Subcutaneous abdominal adipose tissue (tissue), 5 donors: ENCODE results near the gene DPPA4.

ENCODE experiments used
- H3K27ac ChIP-seq: one replicate; pipeline ENCODE4 v1.7.0; 2013; ENCODE audit warnings: low read depth, mild to moderate bottlenecking, inconsistent platforms, low read length, moderate library complexity
- H3K27me3 ChIP-seq, 5 donors: one replicate each; pipeline ENCODE4 v1.7.0; 2013; ENCODE audit warnings: low read length in 5 of 5, inconsistent platforms in 1 of 5; ENCODE audit not compliant: control insufficient read depth in 5 of 5, insufficient read depth in 4 of 5
- H3K36me3 ChIP-seq, 5 donors: one replicate each; pipeline ENCODE4 v1.7.0; 2013; ENCODE audit warnings: low read length in 5 of 5; ENCODE audit not compliant: control insufficient read depth in 5 of 5, insufficient read depth in 5 of 5
- H3K4me1 ChIP-seq, 5 donors: one replicate each; pipeline ENCODE4 v1.7.0; 2013; ENCODE audit warnings: low read length in 5 of 5, mild to moderate bottlenecking in 3 of 5, moderate library complexity in 1 of 5; ENCODE audit not compliant: control insufficient read depth in 5 of 5, insufficient read depth in 5 of 5
- H3K4me3 ChIP-seq, 5 donors: one replicate each; pipeline ENCODE4 v1.7.0; 2013; ENCODE audit warnings: low read length in 5 of 5, low read depth in 1 of 5
- H3K9ac ChIP-seq, 5 donors: one replicate each; pipeline ENCODE4 v1.7.0; 2013; ENCODE audit warnings: low read length in 5 of 5, mild to moderate bottlenecking in 4 of 5, moderate library complexity in 3 of 5
- H3K9me3 ChIP-seq, 5 donors: one replicate each; pipeline ENCODE4 v1.7.0; 2013; ENCODE audit warnings: low read length in 5 of 5; ENCODE audit not compliant: control insufficient read depth in 5 of 5
- donor health status: healthy.
- donor health status: healthy.
- donor health status: healthy.
- donor health status: healthy.
- donor health status: healthy.

DPPA4 gene

DNA sequence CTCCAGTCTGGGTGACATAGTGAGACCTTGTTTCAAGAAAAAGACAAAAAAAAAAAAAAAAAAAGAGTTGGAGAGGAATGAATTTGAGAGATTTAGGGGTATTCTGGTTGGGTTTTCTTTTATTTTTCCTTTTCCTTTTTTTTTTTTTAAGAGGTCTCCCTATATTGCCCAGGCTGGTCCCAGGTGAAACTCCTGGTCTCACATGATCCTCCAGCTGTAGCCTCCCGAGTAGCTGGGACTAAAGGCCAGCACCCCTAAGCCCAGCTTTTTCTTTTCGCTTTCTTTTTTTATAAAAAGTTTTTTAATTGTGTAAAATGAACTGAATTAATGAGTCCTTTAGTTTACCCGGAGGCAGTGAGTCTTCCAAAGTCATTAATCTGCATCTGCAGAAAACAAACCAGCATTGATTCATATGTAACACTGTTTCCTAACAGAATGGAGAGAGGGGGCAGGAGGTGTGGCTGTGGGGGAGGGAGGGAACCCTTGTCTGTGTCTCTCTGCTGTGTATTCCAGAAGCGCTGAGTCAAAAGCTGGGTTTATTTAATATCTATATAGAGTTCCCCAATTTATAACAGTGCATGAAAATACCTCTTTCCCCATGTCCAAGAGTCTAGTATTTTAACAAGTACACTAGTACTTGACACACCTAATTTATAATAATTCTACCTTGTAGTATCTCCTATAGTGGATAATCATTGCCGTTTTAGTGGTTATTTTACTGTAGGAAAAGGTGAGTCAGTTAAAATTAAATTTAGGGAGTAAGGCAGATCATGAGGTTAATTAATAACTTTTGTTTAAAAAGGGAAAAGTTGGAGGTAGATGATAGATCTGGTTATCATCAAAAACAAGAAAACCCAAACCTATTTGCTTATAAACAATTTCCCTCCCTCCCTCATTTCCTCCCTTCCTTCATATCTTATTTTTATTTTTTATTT lies 2.6 kb upstream of the DPPA4 start:
- Histone ChIP-seq H3K9me3 (no peaks in the 10 kb centered on the region), H3K4me1 (peaks cover 0 to 7% (median 4%) of the 10 kb centered on the region in 5 donors), H3K27me3 (peaks cover 0 to 4% (median 0%) of the 10 kb centered on the region in 5 donors), H3K36me3 (no peaks in the 10 kb centered on the region), H3K9ac (no peak overlapping the region), H3K27ac (no peak overlapping the region), H3K4me3 (no peak overlapping the region)

DNA sequence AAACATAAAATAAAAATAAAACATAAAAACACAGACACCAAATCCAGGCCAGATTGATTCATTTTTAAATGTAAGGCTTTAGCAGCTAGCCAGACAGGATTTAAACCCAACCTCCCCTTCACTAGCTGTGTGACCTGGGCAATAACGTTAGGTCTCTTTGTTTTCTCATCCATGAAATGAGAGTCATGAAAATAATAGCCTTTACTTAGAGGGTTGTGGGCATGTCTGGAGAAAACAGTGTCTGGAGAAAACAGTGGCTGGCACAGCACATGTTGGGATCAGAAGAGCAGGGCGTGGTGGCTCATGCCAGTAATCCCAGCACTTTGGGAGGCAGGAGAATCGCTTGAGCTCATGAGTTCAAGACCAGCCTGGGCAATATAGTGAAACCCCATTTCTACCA lies 1.9 kb upstream of the DPPA4 start:
- Histone ChIP-seq H3K27ac (no peak overlapping the region), H3K4me1 (peaks cover 0 to 7% (median 4%) of the 10 kb centered on the region in 5 donors), H3K27me3 (peaks cover 0 to 4% (median 0%) of the 10 kb centered on the region in 5 donors), H3K9me3 (no peaks in the 10 kb centered on the region), H3K36me3 (no peaks in the 10 kb centered on the region), H3K4me3 (no peak overlapping the region), H3K9ac (no peak overlapping the region)

DNA sequence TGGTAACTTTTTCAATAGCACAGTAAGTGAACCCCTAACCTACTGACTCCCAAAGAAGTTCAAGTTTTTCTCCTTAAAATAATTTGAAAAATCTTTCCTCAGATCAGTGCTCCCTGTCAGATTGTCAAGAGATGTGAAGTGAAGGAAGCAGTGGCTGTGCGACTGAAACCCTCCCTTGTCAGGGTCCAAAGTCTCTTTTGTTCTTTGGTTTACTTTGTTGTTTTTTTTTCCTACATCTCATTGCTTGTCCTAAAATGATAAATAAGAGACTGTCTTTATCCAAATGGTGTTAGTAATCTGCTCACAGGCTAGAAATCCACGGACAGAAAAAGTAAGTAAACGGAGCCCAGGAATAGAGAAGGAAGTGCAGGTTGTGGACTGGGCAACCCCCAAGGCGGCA lies 976 bp upstream of the DPPA4 start:
- Histone ChIP-seq H3K27me3 (peaks cover 0 to 4% (median 0%) of the 10 kb centered on the region in 5 donors), H3K9ac (no peak overlapping the region), H3K36me3 (no peaks in the 10 kb centered on the region), H3K27ac (no peak overlapping the region), H3K9me3 (no peaks in the 10 kb centered on the region), H3K4me1 (peaks cover 0 to 7% (median 4%) of the 10 kb centered on the region in 5 donors), H3K4me3 (no peak overlapping the region)

DNA sequence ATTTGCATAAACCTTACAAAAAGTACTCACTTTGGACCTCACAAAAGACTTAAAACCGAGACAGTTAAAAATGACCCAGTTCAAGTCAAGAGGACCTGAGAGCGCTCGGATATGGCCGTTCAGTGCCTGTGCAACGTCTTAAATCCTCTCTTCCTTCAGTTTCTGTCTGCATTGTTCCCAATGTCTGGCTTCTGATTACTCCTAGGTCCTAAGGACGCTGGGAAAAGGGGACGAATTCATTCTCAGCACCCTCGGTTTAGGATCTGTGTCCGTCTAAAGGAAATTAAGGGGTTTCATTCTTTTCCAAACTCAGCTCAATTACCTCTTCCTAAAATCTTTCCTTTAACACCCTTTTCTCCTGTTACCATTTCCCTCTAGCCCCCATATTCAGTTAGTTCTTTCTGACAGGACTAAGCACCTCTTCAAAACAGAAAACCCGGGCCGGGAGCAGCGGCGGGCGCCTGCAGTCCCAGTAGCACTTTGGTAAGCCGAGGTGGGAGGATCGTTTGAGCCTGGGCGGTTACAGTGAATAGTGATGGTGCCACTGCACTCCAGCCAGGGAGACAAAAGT lies 970 bp downstream of the DPPA4 start:
- Histone ChIP-seq H3K9ac (peak overlapping the region in 2 of 5 donors; percentile 58 to 73), H3K36me3 (no peaks in the 10 kb centered on the region), H3K27ac (no peak overlapping the region), H3K27me3 (peaks cover 0 to 4% (median 0%) of the 10 kb centered on the region in 5 donors), H3K4me1 (peaks cover 0 to 7% (median 4%) of the 10 kb centered on the region in 5 donors), H3K9me3 (no peaks in the 10 kb centered on the region), H3K4me3 (peak overlapping the region; percentile 42 to 65 (median 60))

DNA sequence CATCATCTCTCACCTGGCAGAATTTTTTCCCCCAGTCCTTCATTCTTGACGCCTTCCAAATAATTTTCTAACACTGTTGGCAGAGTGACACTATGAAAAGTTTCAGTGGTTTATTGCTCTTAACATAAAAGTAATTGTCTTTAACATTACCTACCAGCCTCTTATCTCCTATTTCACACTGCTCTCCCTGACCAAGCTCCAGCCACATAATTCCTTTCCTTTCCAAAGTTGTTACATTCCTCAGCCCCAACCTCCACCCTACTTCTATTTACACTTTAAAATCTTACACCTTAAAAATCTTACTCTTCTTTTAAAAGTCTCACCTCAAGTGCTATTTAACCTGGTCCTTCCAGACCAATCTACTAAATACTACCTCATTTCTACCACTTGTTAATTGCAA lies 2.8 kb downstream of the DPPA4 start:
- peaks cover 0 to 4% (median 0%) of the 10 kb centered on the region in 5 donors for H3K27me3 ChIP-seq
- no peak overlapping the region for H3K4me3 ChIP-seq
- H3K36me3 ChIP-seq: no peaks in the 10 kb centered on the region
- no peak overlapping the region for H3K9ac ChIP-seq
- no peak overlapping the region for H3K27ac ChIP-seq
- no peaks in the 10 kb centered on the region for H3K9me3 ChIP-seq
- peaks cover 0 to 7% (median 4%) of the 10 kb centered on the region in 5 donors for H3K4me1 ChIP-seq

DNA sequence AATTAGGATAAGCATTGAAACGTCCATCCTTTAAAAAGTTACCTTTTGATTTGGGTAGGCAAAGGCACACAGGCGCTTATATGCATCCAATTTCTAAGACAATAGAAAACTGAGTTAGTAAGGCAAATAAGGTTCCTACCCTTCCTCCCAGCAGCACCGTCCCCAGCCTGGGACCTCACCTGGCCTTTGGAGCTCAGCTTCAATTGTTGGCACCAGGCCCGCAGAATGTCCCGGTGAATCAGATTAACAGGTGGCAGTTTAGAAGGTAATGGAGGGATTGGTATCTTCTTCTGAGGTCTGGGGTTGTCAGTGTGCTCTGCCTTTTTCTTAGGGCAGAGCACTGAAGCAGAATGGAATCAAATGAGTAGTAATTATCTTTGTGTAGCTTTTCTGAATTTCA lies 5.7 kb downstream of the DPPA4 start:
- Histone ChIP-seq H3K9me3 (no peaks in the 10 kb centered on the region), H3K4me1 (peaks cover 0 to 6% (median 4%) of the 10 kb centered on the region in 5 donors), H3K9ac (no peak overlapping the region), H3K27ac (no peak overlapping the region), H3K27me3 (peaks cover 0 to 2% (median 0%) of the 10 kb centered on the region in 5 donors), H3K36me3 (no peaks in the 10 kb centered on the region), H3K4me3 (no peak overlapping the region)

DNA sequence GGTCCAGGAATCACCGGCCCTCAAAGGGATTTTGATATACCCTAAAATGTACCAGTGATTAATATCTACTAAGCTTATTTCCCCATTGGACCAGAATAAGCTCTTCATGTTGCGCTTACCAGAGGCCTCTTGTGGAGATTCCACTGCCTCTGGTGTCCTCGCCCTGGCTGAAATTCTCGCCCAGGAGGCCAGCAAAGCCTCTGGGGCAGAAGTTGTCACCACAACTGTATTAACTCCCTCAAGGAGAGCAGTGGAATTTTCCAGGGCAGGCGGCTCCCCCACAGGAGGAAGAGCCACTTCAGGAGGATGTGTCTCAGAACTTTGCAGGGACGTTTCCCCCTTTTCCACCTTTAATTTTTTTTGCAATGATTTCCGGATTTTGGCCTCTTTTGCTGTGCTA lies 6.9 kb downstream of the DPPA4 start:
- Histone ChIP-seq H3K4me1 (no peaks in the 10 kb centered on the region), H3K36me3 (no peaks in the 10 kb centered on the region), H3K9ac (no peak overlapping the region), H3K9me3 (no peaks in the 10 kb centered on the region), H3K27ac (no peak overlapping the region), H3K4me3 (no peak overlapping the region), H3K27me3 (peaks cover 0 to 2% (median 0%) of the 10 kb centered on the region in 5 donors)

DNA sequence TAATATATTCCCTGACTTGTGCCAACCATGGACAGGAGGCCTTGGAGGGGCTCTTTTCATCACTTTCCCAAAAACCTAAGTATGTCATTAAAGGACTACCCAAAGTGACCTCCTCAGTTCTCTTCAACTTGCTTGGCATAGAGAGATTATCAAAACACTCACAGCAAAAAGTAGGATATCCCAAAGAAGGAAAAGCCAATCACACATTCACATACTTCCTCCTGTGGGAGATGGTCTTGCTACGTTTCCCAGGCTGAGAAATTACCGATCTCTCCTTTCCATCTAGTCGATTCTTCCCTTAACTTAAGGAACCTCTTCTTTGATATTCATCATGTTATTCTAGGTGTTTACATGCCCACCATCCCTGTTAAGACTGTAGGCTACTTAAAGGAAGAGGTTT lies 9.1 kb downstream of the DPPA4 start:
- Histone ChIP-seq H3K4me1 (no peaks in the 10 kb centered on the region), H3K27ac (no peak overlapping the region)

DNA sequence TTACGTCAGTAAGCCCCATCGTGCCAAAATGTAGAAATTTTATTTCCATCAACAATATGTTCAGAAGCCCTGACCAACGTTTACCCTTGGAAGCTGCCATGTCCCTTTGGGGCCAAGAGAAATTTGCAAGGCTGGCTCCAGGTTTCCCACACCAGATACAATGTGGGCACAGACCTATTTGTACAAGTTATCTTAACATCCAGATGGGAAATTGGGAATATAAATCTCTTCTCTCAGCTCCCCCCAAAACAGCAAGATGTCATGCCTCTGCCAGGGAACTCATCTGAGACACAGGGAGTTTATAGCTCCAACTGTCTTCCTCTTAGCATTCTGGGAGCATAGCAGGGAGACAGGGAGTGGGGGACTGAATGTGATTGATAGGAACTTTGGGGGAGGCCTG lies 11.7 kb downstream of the DPPA4 start:
- no peak overlapping the region for H3K4me3 ChIP-seq

More for the DNA sequence above, 9.1 kb downstream of the DPPA4 start:
- H3K36me3 ChIP-seq: no peaks in the 10 kb centered on the region
- no peak overlapping the region for H3K9ac ChIP-seq
- no peak overlapping the region for H3K4me3 ChIP-seq
- no peaks in the 10 kb centered on the region for H3K9me3 ChIP-seq
- H3K27me3 ChIP-seq: peaks cover 0 to 2% (median 0%) of the 10 kb centered on the region in 5 donors

DNA sequence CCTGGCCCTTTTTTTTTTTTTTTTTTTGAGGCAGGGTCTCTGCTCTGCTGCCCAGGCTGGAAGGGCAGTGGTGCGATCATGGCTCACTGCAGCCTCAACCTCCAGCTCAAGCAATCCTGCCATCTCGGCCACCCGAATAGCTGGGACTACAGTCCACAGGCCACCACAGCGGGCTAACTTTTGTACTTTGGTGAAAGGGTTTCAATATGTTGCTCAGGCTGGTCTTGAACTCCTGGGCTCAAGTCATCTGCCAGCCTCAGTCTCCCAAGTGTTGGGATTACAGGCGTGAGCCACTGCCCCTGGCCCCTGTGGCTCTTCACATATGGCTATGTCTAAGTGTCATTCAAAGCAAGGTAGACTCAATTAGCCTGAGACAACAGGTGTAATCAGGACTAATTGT lies 12.2 kb downstream of the DPPA4 start:
- Histone ChIP-seq H3K27me3 (peaks cover 0 to 2% (median 0%) of the 10 kb centered on the region in 5 donors), H3K27ac (no peak overlapping the region), H3K4me3 (no peak overlapping the region), H3K4me1 (no peaks in the 10 kb centered on the region), H3K36me3 (no peaks in the 10 kb centered on the region), H3K9ac (no peak overlapping the region), H3K9me3 (no peaks in the 10 kb centered on the region)

More for the DNA sequence above, 11.7 kb downstream of the DPPA4 start:
- Histone ChIP-seq H3K4me1 (no peaks in the 10 kb centered on the region), H3K27ac (no peak overlapping the region), H3K9ac (no peak overlapping the region), H3K27me3 (peaks cover 0 to 2% (median 0%) of the 10 kb centered on the region in 5 donors), H3K9me3 (no peaks in the 10 kb centered on the region), H3K36me3 (no peaks in the 10 kb centered on the region)
